ENCODE data around the gene FKTN. TPM values are rescaled to one million over a fixed set of nuclear protein-coding genes. Genes with fewer than 3 reads are reported as not detected.

Gene FKTN
- total RNA-seq, 1 donor from 2014 or later, result 23.5 TPM

DNA sequence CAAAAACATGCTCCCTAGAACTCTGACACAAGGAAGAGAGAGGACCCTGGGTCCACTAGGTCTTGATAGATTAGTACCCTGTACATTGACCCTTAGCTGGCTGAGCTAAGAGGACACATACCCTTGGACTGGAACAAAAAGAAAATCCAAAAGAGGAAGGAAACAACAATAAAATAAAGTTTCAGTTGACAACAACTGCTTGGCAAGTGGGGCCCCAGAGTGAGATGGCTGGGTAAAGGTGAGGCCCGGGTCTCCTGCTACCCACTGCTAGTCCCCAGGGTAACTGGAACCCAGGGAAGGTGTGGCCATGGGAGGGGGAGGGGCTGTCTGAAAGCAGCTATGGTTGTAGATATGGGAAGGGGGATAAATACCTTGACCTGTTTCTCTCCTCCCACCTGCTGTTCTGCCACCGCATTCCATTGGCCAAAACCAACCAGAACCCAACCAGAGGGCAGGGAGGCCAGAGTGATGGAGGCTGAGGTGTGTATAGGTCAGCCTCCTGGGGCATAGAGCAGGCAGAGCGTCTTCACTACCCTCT is 116.0 kb downstream of the FKTN start:
- DNase-seq (ENCODE audit: extremely low spot score, unreplicated experiment), result no peak
- Mint-ChIP-seq H3K4me1 (ENCODE audit: unreplicated experiment) (no peaks in the 10 kb centered on the region), H3K27ac (ENCODE audit: unreplicated experiment) (no peak overlapping the region), H3K9me3 (ENCODE audit: unreplicated experiment) (no peaks in the 10 kb centered on the region), H3K4me3 (ENCODE audit: unreplicated experiment) (no peak overlapping the region), H3K36me3 (ENCODE audit: unreplicated experiment) (no peaks in the 10 kb centered on the region), H3K27me3 (ENCODE audit: unreplicated experiment) (peaks cover 46% of the 10 kb centered on the region)
- TF ChIP-seq, protein P1, sequence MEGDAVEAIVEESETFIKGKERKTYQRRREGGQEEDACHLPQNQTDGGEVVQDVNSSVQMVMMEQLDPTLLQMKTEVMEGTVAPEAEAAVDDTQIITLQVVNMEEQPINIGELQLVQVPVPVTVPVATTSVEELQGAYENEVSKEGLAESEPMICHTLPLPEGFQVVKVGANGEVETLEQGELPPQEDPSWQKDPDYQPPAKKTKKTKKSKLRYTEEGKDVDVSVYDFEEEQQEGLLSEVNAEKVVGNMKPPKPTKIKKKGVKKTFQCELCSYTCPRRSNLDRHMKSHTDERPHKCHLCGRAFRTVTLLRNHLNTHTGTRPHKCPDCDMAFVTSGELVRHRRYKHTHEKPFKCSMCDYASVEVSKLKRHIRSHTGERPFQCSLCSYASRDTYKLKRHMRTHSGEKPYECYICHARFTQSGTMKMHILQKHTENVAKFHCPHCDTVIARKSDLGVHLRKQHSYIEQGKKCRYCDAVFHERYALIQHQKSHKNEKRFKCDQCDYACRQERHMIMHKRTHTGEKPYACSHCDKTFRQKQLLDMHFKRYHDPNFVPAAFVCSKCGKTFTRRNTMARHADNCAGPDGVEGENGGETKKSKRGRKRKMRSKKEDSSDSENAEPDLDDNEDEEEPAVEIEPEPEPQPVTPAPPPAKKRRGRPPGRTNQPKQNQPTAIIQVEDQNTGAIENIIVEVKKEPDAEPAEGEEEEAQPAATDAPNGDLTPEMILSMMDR (IDR thresholded peaks at IDR 0.05), result no peak

DNA sequence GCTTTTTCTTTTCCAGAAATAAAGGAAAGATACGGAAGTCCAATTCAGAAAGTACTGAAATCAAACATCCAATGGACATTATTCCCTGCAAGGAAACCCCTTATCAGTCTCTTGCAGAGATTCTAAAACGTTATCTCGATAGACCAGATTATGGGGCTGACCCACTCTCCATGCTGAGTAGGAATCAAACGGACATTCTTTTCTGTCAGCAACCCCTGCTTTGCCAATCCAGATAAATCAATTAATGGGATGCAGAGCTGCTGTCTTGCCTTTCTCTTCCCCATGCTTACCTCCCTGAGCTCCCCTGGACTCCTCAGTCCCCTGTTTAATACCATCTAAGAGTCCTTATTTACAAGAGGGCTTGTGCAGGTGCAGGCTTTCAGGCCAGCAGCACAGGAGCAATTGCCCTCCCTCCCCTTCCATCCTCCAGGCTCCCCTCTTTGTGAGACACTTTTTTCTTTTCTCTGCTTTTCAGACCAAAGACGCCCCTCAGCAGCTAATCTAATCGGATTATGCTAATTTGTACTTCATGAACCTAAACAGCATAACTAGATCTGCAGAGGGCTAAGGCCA is 118.5 kb downstream of the FKTN start:
- H3K4me3 Mint-ChIP-seq (ENCODE audit: unreplicated experiment), result no peak overlapping the region
- H3K36me3 Mint-ChIP-seq (ENCODE audit: unreplicated experiment), result no peaks in the 10 kb centered on the region
- H3K9me3 Mint-ChIP-seq (ENCODE audit: unreplicated experiment), result no peaks in the 10 kb centered on the region

DNA sequence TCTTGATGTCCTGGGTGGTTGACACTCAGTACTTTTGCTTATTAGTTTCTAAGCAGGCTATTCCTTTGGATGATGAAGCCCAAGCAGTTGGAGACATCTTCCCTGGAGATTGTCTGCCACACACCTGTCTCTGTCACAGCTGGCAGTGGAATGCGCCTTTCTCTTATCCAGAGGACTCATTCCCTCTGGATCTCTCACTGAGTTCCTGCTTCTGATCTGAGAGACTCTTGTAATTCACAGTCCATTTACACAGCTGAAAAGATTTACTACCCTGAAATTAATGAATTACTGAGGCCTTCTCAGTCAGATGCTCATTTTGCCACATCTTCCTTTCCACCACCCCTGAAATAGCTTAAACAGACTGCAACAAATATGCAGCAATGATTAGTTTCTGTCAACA is 120.2 kb downstream of the FKTN start:
- Mint-ChIP-seq H3K4me3 (ENCODE audit: unreplicated experiment) (no peak overlapping the region), H3K36me3 (ENCODE audit: unreplicated experiment) (no peaks in the 10 kb centered on the region), H3K27me3 (ENCODE audit: unreplicated experiment) (peaks cover 20% of the 10 kb centered on the region), H3K9me3 (ENCODE audit: unreplicated experiment) (no peaks in the 10 kb centered on the region), H3K4me1 (ENCODE audit: unreplicated experiment) (no peaks in the 10 kb centered on the region), H3K27ac (ENCODE audit: unreplicated experiment) (no peak overlapping the region)
- TF ChIP-seq, protein P1 (IDR thresholded peaks at IDR 0.05), result no peak
- DNase-seq (ENCODE audit: extremely low spot score, unreplicated experiment), result no peak

More for the DNA sequence above, 118.5 kb downstream of the FKTN start:
- no peak for DNase-seq (ENCODE audit: extremely low spot score, unreplicated experiment)
- TF ChIP-seq, protein P1 (IDR thresholded peaks at IDR 0.05), result no peak
- Mint-ChIP-seq H3K27me3 (ENCODE audit: unreplicated experiment) (peaks cover 32% of the 10 kb centered on the region), H3K4me1 (ENCODE audit: unreplicated experiment) (no peaks in the 10 kb centered on the region), H3K27ac (ENCODE audit: unreplicated experiment) (no peak overlapping the region)

- H3K4me1 Mint-ChIP-seq (ENCODE audit: unreplicated experiment), result no peaks in the 10 kb centered on the region
- TF ChIP-seq, protein P1 (IDR thresholded peaks at IDR 0.05), result no peak
- H3K27me3 Mint-ChIP-seq (ENCODE audit: unreplicated experiment), result peaks cover 15% of the 10 kb centered on the region
Measured at GRCh38 chr9:105678781-105679180, 120.8 kb downstream of the FKTN start.

DNA sequence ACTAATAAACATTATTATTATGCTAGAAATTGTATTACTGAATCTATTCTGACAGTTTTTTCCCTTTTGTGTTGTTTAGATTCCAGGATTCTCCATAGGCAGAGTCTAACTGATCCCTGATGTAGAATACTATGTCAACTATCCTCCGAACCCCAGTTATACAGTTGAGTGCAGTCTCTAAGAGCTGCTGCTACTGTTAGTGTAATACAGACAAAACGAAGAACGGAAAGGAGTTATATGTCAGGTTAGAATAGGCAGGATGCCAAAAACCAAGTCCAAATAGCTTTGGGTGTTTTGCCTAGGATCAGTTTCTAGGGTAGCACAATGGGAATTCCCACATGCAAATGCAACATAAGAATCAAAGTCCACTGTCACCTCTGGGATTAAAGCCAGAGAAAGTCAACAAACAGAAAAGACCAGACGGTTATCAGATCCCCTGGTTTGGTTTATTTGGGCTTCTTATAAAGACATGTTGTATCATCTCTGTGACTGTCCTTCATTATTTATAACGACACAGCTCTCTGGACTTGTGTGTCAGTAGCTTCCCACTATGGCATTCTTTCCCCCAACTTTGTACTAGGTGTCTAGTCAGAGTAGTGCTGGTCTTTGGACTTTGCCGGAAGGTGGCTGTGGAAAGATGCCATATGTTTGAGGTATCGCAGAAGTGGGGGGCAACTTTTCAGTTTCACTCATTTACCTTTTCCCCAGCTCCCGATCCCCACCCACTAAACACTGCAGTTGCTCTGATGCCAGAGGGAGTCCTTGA is 121.5 kb downstream of the FKTN start:
- Mint-ChIP-seq H3K27ac (ENCODE audit: unreplicated experiment) (no peak overlapping the region), H3K9me3 (ENCODE audit: unreplicated experiment) (no peaks in the 10 kb centered on the region), H3K36me3 (ENCODE audit: unreplicated experiment) (no peaks in the 10 kb centered on the region), H3K27me3 (ENCODE audit: unreplicated experiment) (peaks cover 14% of the 10 kb centered on the region), H3K4me3 (ENCODE audit: unreplicated experiment) (no peak overlapping the region), H3K4me1 (ENCODE audit: unreplicated experiment) (no peaks in the 10 kb centered on the region)
- no peak for DNase-seq (ENCODE audit: extremely low spot score, unreplicated experiment)
- TF ChIP-seq, protein P1 (IDR thresholded peaks at IDR 0.05), result no peak

More at GRCh38 chr9:105678781-105679180, 120.8 kb downstream of the FKTN start:
- H3K4me3 Mint-ChIP-seq (ENCODE audit: unreplicated experiment), result no peak overlapping the region
- no peak for DNase-seq (ENCODE audit: extremely low spot score, unreplicated experiment)
- no peaks in the 10 kb centered on the region for H3K36me3 Mint-ChIP-seq (ENCODE audit: unreplicated experiment)
- no peaks in the 10 kb centered on the region for H3K9me3 Mint-ChIP-seq (ENCODE audit: unreplicated experiment)
- H3K27ac Mint-ChIP-seq (ENCODE audit: unreplicated experiment), result no peak overlapping the region

Measured in osteocyte (in vitro differentiated cells).